Left lung (tissue), 10 donors: ENCODE results near the gene PTPRN2. TPM values are rescaled to one million over a fixed set of nuclear protein-coding genes. Genes with fewer than 3 reads are reported as not detected.

Experiments used
- ATAC-seq: fragments of 200-7000 bp; cut with Tn5 transposase; one replicate; pipeline ENCODE4 v1.9.1; 2020; ENCODE audit warnings: moderate library complexity
- DNase-seq, 4 donors: peaks; one replicate each; pipeline ENCODE4 v3.0.0-alpha.2; 2013 to 2020
- H3K27ac ChIP-seq, 2 donors: fragments of 200-600 bp; sonication (generic) in 1 of 2; one replicate each; pipeline versions ENCODE4 v1.5.0 to v1.8.0; 2020 to 2021
- H3K27me3 ChIP-seq, 2 donors: fragments of 200-600 bp; sonication (generic) in 1 of 2; one replicate each; pipeline versions ENCODE4 v1.5.0 to v1.8.0; 2020 to 2021
- H3K36me3 ChIP-seq, 2 donors: fragments of 200-600 bp; sonication (generic) in 1 of 2; one replicate each; pipeline versions ENCODE4 v1.5.0 to v1.8.0; 2020 to 2021
- H3K4me1 ChIP-seq, 2 donors: fragments of 200-600 bp; one replicate each; pipeline ENCODE4 v1.8.0; 2021
- H3K4me3 ChIP-seq, 2 donors: fragments of 200-600 bp; sonication (generic) in 1 of 2; one replicate each; pipeline versions ENCODE4 v1.5.0 to v1.8.0; 2020 to 2021; ENCODE audit warnings: mild to moderate bottlenecking in 1 of 2
- H3K9me3 ChIP-seq, 2 donors: fragments of 200-600 bp; sonication (generic) in 1 of 2; one replicate each; pipeline versions ENCODE4 v1.5.0 to v1.8.0; 2020 to 2021
- intact Hi-C, 2 donors: fragments of 100-400 bp; cut with DNase I; formaldehyde crosslinking; loops; one replicate each; pipeline versions ENCODE4 v1.11.2 to v1.14.2; 2022
- polyA plus RNA-seq, 6 donors: library from polyadenylated mRNA; unstranded; fragments of 120-200 nt; gene quantifications; one replicate each; pipeline ENCODE4 v1.2.1, GENCODE V29; 2013; ENCODE audit not compliant: insufficient read length in 6 of 6
- total RNA-seq, 2 donors: library from RNA; stranded (reverse); fragmentation: NEBNext Ultra II Directional; extraction: Animal tissue kit (Norgen Biotek cat#: 25700); gene quantifications; one replicate each; pipeline ENCODE4 v1.2.1, GENCODE V29; 2021
- TF ChIP-seq, protein P1 (sequence below), 2 donors: fragments of 200-600 bp; sonication (generic) in 1 of 2; IDR thresholded peaks; one replicate each; pipeline versions ENCODE4 v1.5.0 to v1.8.0; 2021; ENCODE audit warnings: antibody characterized with exemption in 2 of 2
- donor health status: DM: no; HTN: yes; CAD: no.
- donor health status: DM: no; HTN: no; CAD: no.

Gene PTPRN2
- total and polyA plus RNA-seq, 8 donors: 4.0 to 7.8 (median 6.8) TPM

- no peak overlapping the region for H3K27ac ChIP-seq
- no peaks in the 10 kb centered on the region for H3K4me1 ChIP-seq
- DNase-seq: no peak
- peaks cover 0 to 21% of the 10 kb centered on the region in 2 donors for H3K27me3 ChIP-seq
- no peaks in the 10 kb centered on the region for H3K9me3 ChIP-seq
- TF ChIP-seq, protein P1, sequence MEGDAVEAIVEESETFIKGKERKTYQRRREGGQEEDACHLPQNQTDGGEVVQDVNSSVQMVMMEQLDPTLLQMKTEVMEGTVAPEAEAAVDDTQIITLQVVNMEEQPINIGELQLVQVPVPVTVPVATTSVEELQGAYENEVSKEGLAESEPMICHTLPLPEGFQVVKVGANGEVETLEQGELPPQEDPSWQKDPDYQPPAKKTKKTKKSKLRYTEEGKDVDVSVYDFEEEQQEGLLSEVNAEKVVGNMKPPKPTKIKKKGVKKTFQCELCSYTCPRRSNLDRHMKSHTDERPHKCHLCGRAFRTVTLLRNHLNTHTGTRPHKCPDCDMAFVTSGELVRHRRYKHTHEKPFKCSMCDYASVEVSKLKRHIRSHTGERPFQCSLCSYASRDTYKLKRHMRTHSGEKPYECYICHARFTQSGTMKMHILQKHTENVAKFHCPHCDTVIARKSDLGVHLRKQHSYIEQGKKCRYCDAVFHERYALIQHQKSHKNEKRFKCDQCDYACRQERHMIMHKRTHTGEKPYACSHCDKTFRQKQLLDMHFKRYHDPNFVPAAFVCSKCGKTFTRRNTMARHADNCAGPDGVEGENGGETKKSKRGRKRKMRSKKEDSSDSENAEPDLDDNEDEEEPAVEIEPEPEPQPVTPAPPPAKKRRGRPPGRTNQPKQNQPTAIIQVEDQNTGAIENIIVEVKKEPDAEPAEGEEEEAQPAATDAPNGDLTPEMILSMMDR (IDR thresholded peaks at IDR 0.05): no peak
- no peaks in the 10 kb centered on the region for H3K36me3 ChIP-seq
- no peak overlapping the region for H3K4me3 ChIP-seq
- no peak for ATAC-seq
- intact Hi-C loops: no loop called here
Observed at GRCh38 chr7:157499121-157499834, 1088.3 kb downstream of the PTPRN2 start.

- TF ChIP-seq, protein P1 (IDR thresholded peaks at IDR 0.05): no peak
- Histone ChIP-seq H3K36me3 (no peaks in the 10 kb centered on the region), H3K4me1 (no peaks in the 10 kb centered on the region), H3K27me3 (peaks cover 0 to 21% of the 10 kb centered on the region in 2 donors), H3K9me3 (no peaks in the 10 kb centered on the region), H3K4me3 (no peak overlapping the region), H3K27ac (no peak overlapping the region)
- intact Hi-C loops: no loop called here
- ATAC-seq: no peak
- DNase-seq: no peak
Observed at GRCh38 chr7:157498657-157499056, 1089.0 kb downstream of the PTPRN2 start.

- peaks cover 0 to 28% of the 10 kb centered on the region in 2 donors for H3K27me3 ChIP-seq
- intact Hi-C loops: no loop called here
- TF ChIP-seq, protein P1 (IDR thresholded peaks at IDR 0.05): no peak
- DNase-seq (no peak), ATAC-seq (no peak)
- H3K4me3 ChIP-seq: no peak overlapping the region
- no peaks in the 10 kb centered on the region for H3K4me1 ChIP-seq
- H3K27ac ChIP-seq: no peak overlapping the region
- H3K9me3 ChIP-seq: no peaks in the 10 kb centered on the region
- H3K36me3 ChIP-seq: no peaks in the 10 kb centered on the region
Observed at GRCh38 chr7:157497744-157498651, 1089.6 kb downstream of the PTPRN2 start.

DNA sequence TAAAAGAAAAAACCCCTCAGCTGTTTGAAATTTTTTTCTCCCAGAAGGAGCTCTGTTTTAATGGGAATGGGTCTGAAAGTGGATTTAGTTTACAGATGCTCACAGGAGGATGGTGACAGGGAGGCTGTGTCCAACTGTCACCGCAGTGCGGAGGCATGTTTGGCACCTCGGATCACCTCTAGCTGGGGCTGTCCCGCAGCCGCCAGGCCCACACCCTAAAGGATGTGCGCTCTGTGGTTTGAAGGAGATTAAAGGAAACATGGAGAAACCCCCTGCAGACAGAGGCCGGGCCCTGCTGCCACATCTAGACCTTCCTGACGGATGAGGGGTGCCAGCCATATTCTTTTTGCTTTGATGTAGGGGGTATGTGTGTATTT lies 1090.3 kb downstream of the PTPRN2 start:
- Histone ChIP-seq H3K4me1 (no peaks in the 10 kb centered on the region), H3K9me3 (no peaks in the 10 kb centered on the region), H3K27me3 (peaks cover 0 to 30% of the 10 kb centered on the region in 2 donors), H3K27ac (no peak overlapping the region), H3K36me3 (no peaks in the 10 kb centered on the region), H3K4me3 (no peak overlapping the region)
- intact Hi-C loops: no loop called here
- DNase-seq: no peak
- TF ChIP-seq, protein P1 (IDR thresholded peaks at IDR 0.05): no peak
- no peak for ATAC-seq
